ENCODE results near the gene PARVA. TPM values are rescaled to one million over a fixed set of nuclear protein-coding genes. Genes with fewer than 3 reads are reported as not detected.

Gene PARVA
- total RNA-seq, 1 experiment from 2014 or later = 29.1 TPM

DNA sequence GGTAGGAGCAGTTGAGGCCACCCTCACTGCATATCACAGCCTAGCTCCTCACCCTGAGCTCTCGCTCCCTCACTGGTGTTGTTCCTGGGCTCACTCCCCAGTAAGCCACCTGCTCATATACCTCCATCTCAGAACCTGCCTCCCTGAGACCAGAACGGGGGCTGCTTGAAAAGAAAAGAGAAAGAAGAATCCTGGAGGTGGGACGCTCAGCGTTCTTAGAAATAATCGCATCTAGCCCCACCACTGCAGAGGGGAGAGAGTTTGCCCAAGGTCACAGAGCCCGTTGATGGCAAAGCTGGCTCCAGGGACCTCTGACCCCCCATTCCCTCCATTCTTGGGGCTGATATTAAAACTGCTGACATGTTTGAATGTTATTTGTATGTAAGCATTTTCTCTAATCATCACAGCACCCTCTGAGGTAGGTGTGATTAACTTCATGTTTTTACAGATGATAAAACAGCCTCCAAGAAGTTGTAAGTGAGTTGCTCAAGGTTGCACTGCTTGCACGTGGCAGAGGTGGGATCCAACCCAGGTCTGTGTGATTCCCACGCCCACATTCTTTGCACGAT, 164.3 kb downstream of the PARVA start:
- in situ Hi-C loops (cut with HindIII; ENCODE audit: low pct_unique_long_range_greater_than_20kb, low sequenced_read_pairs) = no loop called here
- ATAC-seq (0 out of 2 replicates have a peak, but pooled peaks have one; percentile 9), DNase-seq (ENCODE audit: low read depth, low spot score) (no peak)
- BruUV-seq (replicated peaks) = no TSS peak
- ChIA-PET CTCF (no interaction called here), POLR2A (no interaction called here)
- no peaks in the 10 kb centered on the region for H3K9me3 ChIP-seq (ENCODE audit: control insufficient read depth, insufficient read depth, low read depth, low read length)
- H3K27me3 ChIP-seq (ENCODE audit: control insufficient read depth, insufficient read depth, low read length) = no peaks in the 10 kb centered on the region
- TF ChIP-seq SIN3A (IDR thresholded peaks at IDR 0.05; ENCODE audit: borderline replicate concordance, insufficient read depth, low read depth, low read length) (no peak), REST (IDR thresholded peaks at IDR 0.05; ENCODE audit: insufficient read depth in 1 of 2, low read depth in 2 of 2, low read length in 1 of 2) (no peak), TCF7L2 (IDR thresholded peaks at IDR 0.05; ENCODE audit: low read depth, low read length) (no peak)
- no peak overlapping the region for H3K27ac ChIP-seq (ENCODE audit: low read length)
- peaks cover 3% of the 10 kb centered on the region; the same call in 1 of the 2 replicates for H3K4me1 ChIP-seq (ENCODE audit: control insufficient read depth, insufficient read depth, low read length)
- H3K36me3 ChIP-seq (ENCODE audit: control insufficient read depth, insufficient read depth, low read length) = no peaks in the 10 kb centered on the region
- intact Hi-C loops (cut with micrococcal nuclease; ENCODE audit: unreplicated experiment) = no loop called here
- no peak overlapping the region for H3K4me3 ChIP-seq (ENCODE audit: low read depth in 2 of 2, low read length in 2 of 2)

DNA sequence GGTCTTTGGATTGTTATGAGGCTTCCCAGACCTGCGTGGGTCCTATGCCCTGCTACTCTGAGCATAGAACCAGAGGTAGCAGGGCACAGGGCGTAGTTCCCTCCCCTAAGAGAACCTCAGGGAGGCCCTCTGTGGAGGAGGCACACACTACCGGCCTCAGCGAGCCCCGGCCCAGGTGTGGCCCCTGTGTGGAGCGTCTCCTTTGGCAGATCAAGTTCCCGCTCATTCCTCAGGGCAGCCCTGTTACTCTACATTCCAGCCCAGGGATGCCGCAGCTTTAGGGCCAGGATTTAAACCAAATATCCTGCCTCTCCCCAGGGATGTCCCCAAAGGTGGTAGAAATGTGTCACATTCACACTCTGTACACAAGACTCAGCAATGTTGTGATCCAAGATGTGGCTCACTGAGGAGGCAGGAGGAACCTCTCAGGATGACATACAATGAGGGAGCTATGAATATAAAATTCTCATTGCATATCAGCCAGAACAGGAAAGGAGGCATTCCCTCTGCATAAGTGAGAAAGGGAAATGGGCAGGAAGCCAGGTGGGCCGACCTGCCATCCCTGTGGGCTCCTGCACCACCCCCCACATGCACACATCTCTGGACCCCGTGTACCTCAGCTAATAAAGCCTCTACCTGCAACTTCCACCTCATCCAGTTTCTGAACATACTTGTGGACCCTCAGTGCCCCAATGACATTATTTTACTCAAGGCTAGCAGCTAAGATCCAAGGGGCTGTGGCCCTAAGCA, 165.0 kb downstream of the PARVA start:
- Histone ChIP-seq H3K36me3 (ENCODE audit: control insufficient read depth, insufficient read depth, low read length) (no peaks in the 10 kb centered on the region), H3K4me3 (ENCODE audit: low read depth in 2 of 2, low read length in 2 of 2) (no peak overlapping the region), H3K4me1 (ENCODE audit: control insufficient read depth, insufficient read depth, low read length) (peaks cover 3% of the 10 kb centered on the region; the same call in 1 of the 2 replicates), H3K9me3 (ENCODE audit: control insufficient read depth, insufficient read depth, low read depth, low read length) (no peaks in the 10 kb centered on the region), H3K27ac (ENCODE audit: low read length) (no peak overlapping the region), H3K27me3 (ENCODE audit: control insufficient read depth, insufficient read depth, low read length) (no peaks in the 10 kb centered on the region)
- DNase-seq (ENCODE audit: low read depth, low spot score) (no peak), ATAC-seq (no peak)
- intact Hi-C loops (cut with micrococcal nuclease; ENCODE audit: unreplicated experiment) = no loop called here
- POLR2A ChIA-PET = no interaction called here
- BruUV-seq (replicated peaks) = no TSS peak
- in situ Hi-C loops (cut with HindIII; ENCODE audit: low pct_unique_long_range_greater_than_20kb, low sequenced_read_pairs) = no loop called here
- CTCF ChIA-PET = no interaction called here
- no peak for TF ChIP-seq REST (IDR thresholded peaks at IDR 0.05; ENCODE audit: insufficient read depth in 1 of 2, low read depth in 2 of 2, low read length in 1 of 2)
- no peak for TF ChIP-seq CTCF (IDR thresholded peaks at IDR 0.05)
- no peak for TF ChIP-seq POLR2AphosphoS5 (IDR thresholded peaks at IDR 0.05; ENCODE audit: low read depth, low read length)
- no peak for TF ChIP-seq TCF7L2 (IDR thresholded peaks at IDR 0.05; ENCODE audit: low read depth, low read length)
- TF ChIP-seq SIN3A (IDR thresholded peaks at IDR 0.05; ENCODE audit: borderline replicate concordance, insufficient read depth, low read depth, low read length) = no peak

Measured in Panc1 (cell line).